Measurements from ENCODE around the gene PPP1R2. TPM values are rescaled to one million over a fixed set of nuclear protein-coding genes. Genes with fewer than 3 reads are reported as not detected.

The PPP1R2 gene
- total and polyA plus RNA-seq, 2 of the 13 experiments (the other 11 are each of a cell fraction or from before 2014, with no cell fraction given) = 36.5 to 86.5 TPM

DNA sequence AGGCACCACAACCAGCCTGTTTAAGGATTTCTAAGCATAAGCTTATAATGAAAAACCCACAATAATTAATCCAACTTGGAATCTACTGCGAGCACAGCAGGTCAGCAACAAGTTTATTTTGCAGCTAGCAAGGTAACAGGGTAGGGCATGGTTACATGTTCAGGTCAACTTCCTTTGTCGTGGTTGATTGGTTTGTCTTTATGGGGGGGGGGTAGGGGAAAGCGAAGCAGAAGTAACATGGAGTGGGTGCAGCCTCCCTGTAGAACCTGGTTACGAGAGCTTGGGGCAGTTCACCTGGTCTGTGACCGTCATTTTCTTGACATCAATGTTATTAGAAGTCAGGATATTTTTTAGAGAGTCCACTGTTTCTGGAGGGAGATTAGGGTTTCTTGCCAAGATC, 25.5 kb upstream of the PPP1R2 start:
- no TSS peak for BruUV-seq (replicated peaks)
- POLR2A ChIA-PET = interaction anchor here (2.4 kb wide), 1 partner anchor 26 kb away, joined by 8 read pairs; the partner anchor contains the start of gene PPP1R2
- Histone ChIP-seq H3K4me3 (replicated peaks in 1 of 3; ENCODE audit: insufficient read depth in 1 of 3, low read depth in 2 of 3, low read length in 3 of 3) (no peak overlapping the region), H3K9ac (ENCODE audit: insufficient read depth, low read depth, low read length) (no peak overlapping the region), H3K9me3 (ENCODE audit: low read length) (no peaks in the 10 kb centered on the region), H3K27me3 (ENCODE audit: control insufficient read depth in 1 of 2, insufficient read depth in 2 of 2, low read length in 2 of 2) (no peaks in the 10 kb centered on the region; a peak in 1 of 5 replicates), H3K4me1 (ENCODE audit: insufficient read depth, low read length) (0 out of 2 replicates have a peak, but pooled peaks cover 5% of the 10 kb centered on the region), H3K27ac (ENCODE audit: extremely low read length, insufficient read depth, low read length) (no peak overlapping the region), H3K36me3 (replicated peaks in 1 of 2; ENCODE audit: control insufficient read depth in 1 of 2, insufficient read depth in 2 of 2, low read length in 2 of 2) (no peaks in the 10 kb centered on the region), H4K20me1 (ENCODE audit: insufficient read depth, low read length) (no peaks in the 10 kb centered on the region), H3K4me2 (ENCODE audit: low read depth, low read length) (no peak overlapping the region), H3K79me2 (ENCODE audit: insufficient read depth, low read length) (no peaks in the 10 kb centered on the region), H2AFZ (ENCODE audit: low read length) (no peak overlapping the region)
- FAIRE-seq (no peak), ATAC-seq (no peak), DNase-seq (ENCODE audit: low spot score) (no peak)
- TF ChIP-seq ESRRA (CRISPR knock-in tag; IDR thresholded peaks at IDR 0.05; ENCODE audit: low read depth) (no peak), ZNF746 (CRISPR knock-in tag; IDR thresholded peaks at IDR 0.05) (no peak), PITX1 (CRISPR knock-in tag; IDR thresholded peaks at IDR 0.05) (no peak), FOXC1 (CRISPR knock-in tag; IDR thresholded peaks at IDR 0.05; ENCODE audit: borderline replicate concordance) (no peak), ZNF850 (CRISPR knock-in tag; conservative IDR thresholded peaks at IDR 0.05) (no peak), ZIK1 (CRISPR knock-in tag; IDR thresholded peaks at IDR 0.05; ENCODE audit: borderline replicate concordance, low read depth) (no peak)
- TF ChIP-seq, protein P1, sequence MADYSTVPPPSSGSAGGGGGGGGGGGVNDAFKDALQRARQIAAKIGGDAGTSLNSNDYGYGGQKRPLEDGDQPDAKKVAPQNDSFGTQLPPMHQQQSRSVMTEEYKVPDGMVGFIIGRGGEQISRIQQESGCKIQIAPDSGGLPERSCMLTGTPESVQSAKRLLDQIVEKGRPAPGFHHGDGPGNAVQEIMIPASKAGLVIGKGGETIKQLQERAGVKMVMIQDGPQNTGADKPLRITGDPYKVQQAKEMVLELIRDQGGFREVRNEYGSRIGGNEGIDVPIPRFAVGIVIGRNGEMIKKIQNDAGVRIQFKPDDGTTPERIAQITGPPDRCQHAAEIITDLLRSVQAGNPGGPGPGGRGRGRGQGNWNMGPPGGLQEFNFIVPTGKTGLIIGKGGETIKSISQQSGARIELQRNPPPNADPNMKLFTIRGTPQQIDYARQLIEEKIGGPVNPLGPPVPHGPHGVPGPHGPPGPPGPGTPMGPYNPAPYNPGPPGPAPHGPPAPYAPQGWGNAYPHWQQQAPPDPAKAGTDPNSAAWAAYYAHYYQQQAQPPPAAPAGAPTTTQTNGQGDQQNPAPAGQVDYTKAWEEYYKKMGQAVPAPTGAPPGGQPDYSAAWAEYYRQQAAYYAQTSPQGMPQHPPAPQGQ (CRISPR knock-in tag; IDR thresholded peaks at IDR 0.05; ENCODE audit: borderline replicate concordance) = no peak
- TF ChIP-seq, protein P2, sequence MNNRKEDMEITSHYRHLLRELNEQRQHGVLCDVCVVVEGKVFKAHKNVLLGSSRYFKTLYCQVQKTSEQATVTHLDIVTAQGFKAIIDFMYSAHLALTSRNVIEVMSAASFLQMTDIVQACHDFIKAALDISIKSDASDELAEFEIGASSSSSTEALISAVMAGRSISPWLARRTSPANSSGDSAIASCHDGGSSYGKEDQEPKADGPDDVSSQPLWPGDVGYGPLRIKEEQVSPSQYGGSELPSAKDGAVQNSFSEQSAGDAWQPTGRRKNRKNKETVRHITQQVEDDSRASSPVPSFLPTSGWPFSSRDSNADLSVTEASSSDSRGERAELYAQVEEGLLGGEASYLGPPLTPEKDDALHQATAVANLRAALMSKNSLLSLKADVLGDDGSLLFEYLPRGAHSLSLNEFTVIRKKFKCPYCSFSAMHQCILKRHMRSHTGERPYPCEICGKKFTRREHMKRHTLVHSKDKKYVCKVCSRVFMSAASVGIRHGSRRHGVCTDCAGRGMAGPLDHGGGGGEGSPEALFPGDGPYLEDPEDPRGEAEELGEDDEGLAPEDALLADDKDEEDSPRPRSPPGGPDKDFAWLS (CRISPR knock-in tag; IDR thresholded peaks at IDR 0.05; ENCODE audit: borderline replicate concordance) = no peak
- TF ChIP-seq, protein P3, sequence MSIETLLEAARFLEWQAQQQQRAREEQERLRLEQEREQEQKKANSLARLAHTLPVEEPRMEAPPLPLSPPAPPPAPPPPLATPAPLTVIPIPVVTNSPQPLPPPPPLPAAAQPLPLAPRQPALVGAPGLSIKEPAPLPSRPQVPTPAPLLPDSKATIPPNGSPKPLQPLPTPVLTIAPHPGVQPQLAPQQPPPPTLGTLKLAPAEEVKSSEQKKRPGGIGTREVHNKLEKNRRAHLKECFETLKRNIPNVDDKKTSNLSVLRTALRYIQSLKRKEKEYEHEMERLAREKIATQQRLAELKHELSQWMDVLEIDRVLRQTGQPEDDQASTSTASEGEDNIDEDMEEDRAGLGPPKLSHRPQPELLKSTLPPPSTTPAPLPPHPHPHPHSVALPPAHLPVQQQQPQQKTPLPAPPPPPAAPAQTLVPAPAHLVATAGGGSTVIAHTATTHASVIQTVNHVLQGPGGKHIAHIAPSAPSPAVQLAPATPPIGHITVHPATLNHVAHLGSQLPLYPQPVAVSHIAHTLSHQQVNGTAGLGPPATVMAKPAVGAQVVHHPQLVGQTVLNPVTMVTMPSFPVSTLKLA (IDR thresholded peaks at IDR 0.05) = no peak
- in situ Hi-C loops (cut with HindIII; ENCODE audit: extremely low pct_ligation_motif_present, low pct_unique_long_range_greater_than_20kb) = no loop called here
- intact Hi-C loops (cut with micrococcal nuclease; ENCODE audit: unreplicated experiment) = no loop called here
- 56% methylated on average over 5 of the region's 5 CpGs for WGBS (ENCODE audit: low lambda C conversion rate)
- CTCF ChIA-PET (ENCODE audit: low intra/inter-chr PET ratio, low total read pairs) = no interaction called here
